Gastrocnemius medialis (tissue), 4 donors: ENCODE measurements around the gene STAG1. TPM values are rescaled to one million over a fixed set of nuclear protein-coding genes. Genes with fewer than 3 reads are reported as not detected.
"Not testable (repeated sequence)": the region's sequence is repeated elsewhere in the genome, so short reads cannot be mapped to it uniquely, and the experiment has no call there.

Source experiments
- ATAC-seq, 2 donors: fragments of 150-250 bp; one replicate each; pipeline ENCODE4 v1.9.1; 2016
- DNase-seq, 2 donors: peaks; one replicate each; pipeline ENCODE4 v3.0.0-alpha.2; 2019
- H3K27ac ChIP-seq, 4 donors: fragments of 200-600 bp; sonication (generic); 1 replicate in 1 of 4; 2 replicates in 3 of 4; pipeline ENCODE4 v1.5.1; 2016 to 2018; ENCODE audit warnings: mild to moderate bottlenecking in 2 of 4, moderate library complexity in 1 of 4
- H3K27me3 ChIP-seq, 3 donors: fragments of 200-600 bp; sonication (generic) in 2 of 3; 1 replicate in 1 of 3; 2 replicates in 2 of 3; pipeline versions ENCODE4 v1.5.1 to v1.6.0; 2016 to 2019; ENCODE audit warnings: mild to moderate bottlenecking in 1 of 3, moderate library complexity in 1 of 3
- H3K36me3 ChIP-seq, 2 donors: fragments of 200-600 bp; sonication (generic) in 1 of 2; one replicate each; pipeline ENCODE4 v1.5.1; 2017 to 2018
- H3K4me1 ChIP-seq, 2 donors: fragments of 200-600 bp; sonication (generic) in 1 of 2; one replicate each; pipeline ENCODE4 v1.5.1; 2016 to 2017; ENCODE audit warnings: mild to moderate bottlenecking in 2 of 2
- H3K4me3 ChIP-seq, 4 donors: fragments of 200-600 bp; sonication (generic) in 3 of 4; 1 replicate in 1 of 4; 2 replicates in 3 of 4; pipeline ENCODE4 v1.5.1; 2016 to 2019; ENCODE audit warnings: mild to moderate bottlenecking in 2 of 4
- H3K9me3 ChIP-seq, 3 donors: fragments of 200-600 bp; sonication (generic) in 2 of 3; 1 replicate in 1 of 3; 2 replicates in 2 of 3; pipeline ENCODE4 v1.5.1; 2016 to 2019
- POLR2A ChIP-seq, 2 donors: fragments of 450-650 bp; IDR thresholded peaks; one replicate each; pipeline ENCODE4 v1.6.1; 2017; ENCODE audit warnings: antibody characterized with exemption in 2 of 2, mild to moderate bottlenecking in 2 of 2, moderate library complexity in 2 of 2
- in situ Hi-C, 4 donors: fragments of 200-750 bp; cut with MboI; loops; one replicate each; pipeline versions ENCODE4 v1.15.0 to v1.8.0; 2017; ENCODE audit warnings: low sequenced_read_pairs in 4 of 4
- intact Hi-C: fragments of 100-400 bp; cut with DNase I; formaldehyde crosslinking; loops from one replicate; pipeline ENCODE4 v1.15.1; 2023; ENCODE audit warnings: low total_unique reads
- total RNA-seq, 4 donors: library from RNA; depleted of rRNA; stranded (reverse); fragments of >200 nt; gene quantifications; one replicate each; pipeline versions ENCODE4 v1.1.0 to v1.2.3, GENCODE V29; 2016
- TF ChIP-seq, protein P1 (sequence below), 5 experiments: fragments of 450-650 bp in 3 of 5; fragments of 200-600 bp in 2 of 5; sonication (generic) in 2 of 5; IDR thresholded peaks in 4 of 5; conservative IDR thresholded peaks in 1 of 5; 1 replicate in 4 of 5; 2 replicates in 1 of 5; pipeline ENCODE4 v1.5.1; 2016 to 2019; ENCODE audit warnings: antibody characterized with exemption in 5 of 5, mild to moderate bottlenecking in 3 of 5, moderate library complexity in 3 of 5

Gene STAG1
- total RNA-seq, 4 donors from 2014 or later: 22.2 to 26.2 (median 23.7) TPM

DNA sequence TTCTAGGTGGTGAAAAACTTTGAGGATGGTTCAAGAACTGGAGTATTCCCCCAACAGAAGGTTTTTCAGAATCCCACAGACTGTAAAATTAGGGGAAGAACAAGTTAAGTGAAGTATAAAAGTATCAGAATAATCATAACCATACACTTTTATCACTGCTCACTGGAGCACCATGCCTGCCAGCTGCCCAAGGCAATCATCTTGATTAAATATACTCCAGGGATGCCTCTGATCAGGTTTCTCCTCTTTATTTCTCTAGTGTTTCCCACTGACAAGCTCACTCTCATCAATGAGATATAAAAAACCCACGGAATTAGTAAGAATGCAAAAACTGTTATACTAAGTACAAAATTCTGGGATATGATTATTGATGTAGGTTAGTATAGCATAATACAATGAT lies 108.0 kb downstream of the STAG1 start:
- DNase-seq (no peak), ATAC-seq (no peak)
- H3K4me1 ChIP-seq: peaks cover 0 to 13% of the 10 kb centered on the region in 2 donors
- intact Hi-C loops: no loop called here
- no peaks in the 10 kb centered on the region for H3K36me3 ChIP-seq
- H3K4me3 ChIP-seq: no peak overlapping the region
- in situ Hi-C loops: no loop called here
- TF ChIP-seq, protein P1, sequence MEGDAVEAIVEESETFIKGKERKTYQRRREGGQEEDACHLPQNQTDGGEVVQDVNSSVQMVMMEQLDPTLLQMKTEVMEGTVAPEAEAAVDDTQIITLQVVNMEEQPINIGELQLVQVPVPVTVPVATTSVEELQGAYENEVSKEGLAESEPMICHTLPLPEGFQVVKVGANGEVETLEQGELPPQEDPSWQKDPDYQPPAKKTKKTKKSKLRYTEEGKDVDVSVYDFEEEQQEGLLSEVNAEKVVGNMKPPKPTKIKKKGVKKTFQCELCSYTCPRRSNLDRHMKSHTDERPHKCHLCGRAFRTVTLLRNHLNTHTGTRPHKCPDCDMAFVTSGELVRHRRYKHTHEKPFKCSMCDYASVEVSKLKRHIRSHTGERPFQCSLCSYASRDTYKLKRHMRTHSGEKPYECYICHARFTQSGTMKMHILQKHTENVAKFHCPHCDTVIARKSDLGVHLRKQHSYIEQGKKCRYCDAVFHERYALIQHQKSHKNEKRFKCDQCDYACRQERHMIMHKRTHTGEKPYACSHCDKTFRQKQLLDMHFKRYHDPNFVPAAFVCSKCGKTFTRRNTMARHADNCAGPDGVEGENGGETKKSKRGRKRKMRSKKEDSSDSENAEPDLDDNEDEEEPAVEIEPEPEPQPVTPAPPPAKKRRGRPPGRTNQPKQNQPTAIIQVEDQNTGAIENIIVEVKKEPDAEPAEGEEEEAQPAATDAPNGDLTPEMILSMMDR (IDR thresholded peaks at IDR 0.05 in 4 of 5, conservative IDR thresholded peaks at IDR 0.05 in 1 of 5): no peak
- no peak for TF ChIP-seq POLR2A (IDR thresholded peaks at IDR 0.05)
- H3K9me3 ChIP-seq: no peaks in the 10 kb centered on the region
- H3K27ac ChIP-seq: no peak overlapping the region
- no peaks in the 10 kb centered on the region for H3K27me3 ChIP-seq

DNA sequence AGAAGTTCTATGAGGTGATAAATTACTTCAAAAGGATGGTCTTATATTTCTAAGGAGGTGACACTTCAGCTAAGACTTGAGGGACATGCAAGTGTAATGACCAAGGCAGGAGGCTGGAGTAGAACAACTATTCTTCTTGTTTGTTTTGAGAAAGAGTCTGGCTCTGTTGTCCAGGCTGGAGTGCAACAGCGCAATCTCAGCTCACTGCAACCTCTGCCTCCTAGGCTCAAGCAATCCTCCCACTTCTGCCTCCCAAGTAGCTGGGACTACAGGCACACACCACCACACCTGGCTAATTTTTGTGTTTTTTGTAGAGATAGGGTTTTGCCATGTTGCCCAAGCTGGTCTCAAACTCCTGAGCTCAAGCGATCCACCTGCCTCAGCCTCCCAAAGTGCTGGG lies 108.8 kb downstream of the STAG1 start:
- H3K27me3 ChIP-seq, in situ Hi-C loops, H3K9me3 ChIP-seq, H3K27ac ChIP-seq, H3K4me3 ChIP-seq, ATAC-seq, H3K36me3 ChIP-seq, intact Hi-C loops, DNase-seq: not testable (repeated sequence)
- peaks cover 0 to 13% of the 10 kb centered on the region in 2 donors for H3K4me1 ChIP-seq

DNA sequence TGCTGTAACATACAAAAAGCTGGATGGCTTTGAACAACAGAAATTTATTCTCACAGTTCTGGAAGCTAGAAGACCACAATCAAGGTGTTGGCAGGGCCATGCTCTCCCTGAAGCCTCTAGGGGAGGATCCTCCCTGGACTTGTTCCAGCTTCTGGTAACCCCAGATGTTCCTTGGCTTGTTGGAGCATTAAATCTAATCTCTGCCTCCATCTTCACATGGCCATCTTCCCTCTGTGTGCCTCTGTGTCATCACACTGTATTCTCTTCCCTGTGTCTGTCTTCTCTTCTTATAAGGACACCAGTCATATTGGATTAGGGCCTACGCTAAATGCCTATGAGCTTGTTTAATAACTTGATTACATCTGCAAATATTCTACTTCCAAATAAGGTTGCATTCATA lies 109.5 kb downstream of the STAG1 start:
- in situ Hi-C loops: no loop called here
- TF ChIP-seq POLR2A (IDR thresholded peaks at IDR 0.05): no peak
- TF ChIP-seq, protein P1 (IDR thresholded peaks at IDR 0.05 in 4 of 5, conservative IDR thresholded peaks at IDR 0.05 in 1 of 5): no peak
- H3K4me3 ChIP-seq: no peak overlapping the region

DNA sequence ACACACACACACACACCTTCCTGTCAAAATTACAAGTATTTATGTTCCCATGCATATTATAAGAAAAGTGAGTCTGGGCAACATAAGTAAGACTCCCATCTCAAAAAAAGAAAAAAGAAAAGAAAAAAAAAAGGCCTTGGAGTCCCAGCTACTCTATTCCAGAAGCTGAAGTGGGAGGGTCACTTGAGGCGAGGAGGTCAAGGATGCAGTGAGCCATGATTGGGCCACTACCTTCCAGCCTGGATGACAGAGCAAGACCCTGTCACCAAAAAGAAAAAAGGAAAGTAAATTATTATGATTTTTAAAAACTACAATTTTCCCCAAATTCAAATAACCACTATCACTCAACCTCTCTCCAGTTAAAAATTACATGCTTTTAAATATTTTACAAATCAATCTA lies 113.1 kb downstream of the STAG1 start:
- no peaks in the 10 kb centered on the region for H3K27me3 ChIP-seq
- intact Hi-C loops (no loop called here), in situ Hi-C loops (no loop called here)
- TF ChIP-seq, protein P1 (IDR thresholded peaks at IDR 0.05 in 4 of 5, conservative IDR thresholded peaks at IDR 0.05 in 1 of 5): no peak
- TF ChIP-seq POLR2A (IDR thresholded peaks at IDR 0.05): no peak
- DNase-seq: no peak
- peaks cover 0 to 8% of the 10 kb centered on the region in 2 donors for H3K4me1 ChIP-seq
- no peak for ATAC-seq
- no peaks in the 10 kb centered on the region for H3K9me3 ChIP-seq
- H3K36me3 ChIP-seq: no peaks in the 10 kb centered on the region
- no peak overlapping the region for H3K4me3 ChIP-seq
- H3K27ac ChIP-seq: no peak overlapping the region

More for the DNA sequence above, 109.5 kb downstream of the STAG1 start:
- no peak overlapping the region for H3K27ac ChIP-seq
- ATAC-seq (no peak), DNase-seq (no peak)
- no peaks in the 10 kb centered on the region for H3K36me3 ChIP-seq
- H3K9me3 ChIP-seq: no peaks in the 10 kb centered on the region
- intact Hi-C loops: no loop called here
- H3K4me1 ChIP-seq: peaks cover 0 to 13% of the 10 kb centered on the region in 2 donors
- H3K27me3 ChIP-seq: no peaks in the 10 kb centered on the region

DNA sequence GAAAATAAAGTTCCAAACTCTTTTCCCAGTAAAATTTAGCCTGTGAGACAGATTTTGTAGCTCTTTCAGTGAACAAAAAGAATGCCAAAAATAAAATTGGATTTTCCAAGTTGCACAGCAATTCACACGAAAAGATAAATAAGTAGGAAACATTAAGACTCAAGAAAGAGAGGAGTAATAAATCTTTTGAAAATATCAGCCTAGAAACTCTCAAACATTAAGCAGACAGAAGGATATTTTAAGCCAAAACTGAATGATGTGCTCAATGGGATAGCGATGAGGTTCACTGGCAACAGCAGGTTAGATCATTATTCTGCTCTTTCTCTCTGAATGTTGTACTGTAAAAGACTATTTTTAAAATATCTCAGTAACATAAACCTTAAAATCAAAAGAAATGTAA lies 115.0 kb downstream of the STAG1 start:
- Histone ChIP-seq H3K27me3 (no peaks in the 10 kb centered on the region), H3K27ac (no peak overlapping the region), H3K4me3 (no peak overlapping the region), H3K4me1 (peaks cover 0 to 14% of the 10 kb centered on the region in 2 donors), H3K9me3 (no peaks in the 10 kb centered on the region), H3K36me3 (no peaks in the 10 kb centered on the region)
- DNase-seq: no peak
- in situ Hi-C loops: no loop called here
- no peak for ATAC-seq
- intact Hi-C loops: no loop called here
- TF ChIP-seq, protein P1 (IDR thresholded peaks at IDR 0.05 in 4 of 5, conservative IDR thresholded peaks at IDR 0.05 in 1 of 5): no peak
- no peak for TF ChIP-seq POLR2A (IDR thresholded peaks at IDR 0.05)
